Stimulated activated CD8-positive, alpha-beta memory T cell treated with anti-CD3 and anti-CD28 coated beads, Interleukin-7, amount 100 ng/mL, for 4 hours (primary cell): ENCODE results near the gene TBL1Y.
"Not testable (repeated sequence)": the region's sequence is repeated elsewhere in the genome, so short reads cannot be mapped to it uniquely, and the experiment has no call there.

ENCODE experiments used
- DNase-seq, 2 donors: peaks; one replicate each; pipeline ENCODE4 v3.0.0-alpha.2; 2020; ENCODE audit warnings: low read depth in 2 of 2

Gene TBL1Y

GRCh38 chrY:6910372-6911252 is at the start of gene TBL1Y:
Gene TBL1Y (plus strand): TSS chrY:6910697. CDS start chrY:7025085, 114,388 bp downstream.
- DNase-seq = no peak

DNA sequence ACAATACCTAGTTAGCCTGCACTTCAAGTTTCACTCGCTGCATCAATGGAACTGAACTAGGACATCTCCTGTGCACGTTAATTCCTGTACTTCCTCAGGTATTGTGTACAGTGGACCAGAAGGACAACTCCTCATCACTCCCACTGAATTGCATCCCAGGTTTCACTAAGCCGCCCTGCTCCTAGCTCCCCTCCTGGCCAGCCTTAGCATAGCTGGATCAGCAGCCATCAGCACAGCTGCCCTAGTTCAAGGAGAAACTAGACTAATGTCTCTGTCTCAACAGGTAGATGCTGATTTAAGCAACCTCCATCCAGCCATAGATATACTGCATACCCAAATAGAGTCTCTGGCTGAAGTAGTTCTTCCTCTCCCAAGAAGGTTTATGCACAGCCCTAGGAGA is 16.0 kb upstream of the TBL1Y start:
- DNase-seq = no peak

- no peak for DNase-seq
Observed at GRCh38 chrY:6895236-6895635, 15.3 kb upstream of the TBL1Y start.

- not testable (repeated sequence) for DNase-seq
Observed at GRCh38 chrY:6902116-6902515, 8.4 kb upstream of the TBL1Y start.

DNA sequence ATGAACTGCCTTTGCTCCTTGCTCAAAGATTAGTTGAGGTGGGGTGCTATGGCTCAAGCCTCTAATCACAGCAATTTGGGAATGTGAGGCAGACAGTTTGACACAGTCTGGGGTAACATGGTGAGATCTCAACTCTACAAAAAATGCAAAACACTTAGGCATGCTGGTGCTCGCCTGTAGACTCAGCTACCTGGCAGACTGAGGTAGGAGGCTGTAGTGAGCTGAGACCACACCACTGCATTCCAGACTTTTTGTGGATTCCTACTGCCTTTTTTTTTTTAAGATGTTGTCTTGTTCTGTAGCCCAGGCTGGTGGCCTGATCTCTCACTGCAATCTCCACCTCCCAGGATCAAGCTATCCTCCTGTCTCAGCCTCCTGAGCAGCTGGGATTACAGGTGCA is 2.9 kb upstream of the TBL1Y start:
- no peak for DNase-seq

DNA sequence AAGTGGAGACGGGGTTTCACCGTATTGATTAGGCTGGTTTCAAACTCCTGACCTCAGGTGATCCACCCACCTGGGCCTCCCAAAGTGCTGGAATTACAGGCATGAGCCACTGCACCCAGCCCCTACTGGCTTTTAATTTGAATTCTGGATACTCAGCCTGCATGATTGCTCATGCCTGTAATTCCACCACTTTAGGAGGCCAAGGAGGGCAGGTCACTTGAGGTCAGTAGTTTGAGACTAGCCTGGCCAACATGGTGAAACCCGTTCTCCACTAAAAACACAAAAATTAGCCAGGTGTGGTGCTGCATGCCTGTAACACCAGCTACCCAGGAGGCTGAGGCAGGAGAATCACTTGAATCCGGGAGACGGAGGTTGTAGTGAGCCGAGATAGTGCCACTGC is 2.5 kb upstream of the TBL1Y start:
- not testable (repeated sequence) for DNase-seq

DNA sequence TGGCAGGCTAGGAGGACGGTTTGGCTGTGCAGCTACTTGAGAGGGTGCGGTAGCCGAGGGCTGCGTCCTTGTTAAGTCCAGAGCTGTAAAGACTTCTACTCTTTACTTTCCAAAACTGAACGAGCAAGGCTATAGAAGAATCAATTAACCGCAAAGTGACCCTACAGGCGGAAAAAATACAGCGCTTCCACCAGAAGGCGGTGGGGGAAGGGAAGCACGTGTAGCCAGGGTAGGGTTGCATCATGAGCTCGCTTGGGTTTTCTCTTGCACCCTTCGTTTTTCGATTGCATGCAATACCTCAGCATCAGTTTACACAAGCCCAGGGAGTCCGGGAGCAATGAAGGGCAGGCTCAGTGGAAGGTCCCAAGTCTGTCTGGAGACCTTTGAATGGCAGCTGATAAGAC is 1.4 kb upstream of the TBL1Y start:
- no peak for DNase-seq

DNA sequence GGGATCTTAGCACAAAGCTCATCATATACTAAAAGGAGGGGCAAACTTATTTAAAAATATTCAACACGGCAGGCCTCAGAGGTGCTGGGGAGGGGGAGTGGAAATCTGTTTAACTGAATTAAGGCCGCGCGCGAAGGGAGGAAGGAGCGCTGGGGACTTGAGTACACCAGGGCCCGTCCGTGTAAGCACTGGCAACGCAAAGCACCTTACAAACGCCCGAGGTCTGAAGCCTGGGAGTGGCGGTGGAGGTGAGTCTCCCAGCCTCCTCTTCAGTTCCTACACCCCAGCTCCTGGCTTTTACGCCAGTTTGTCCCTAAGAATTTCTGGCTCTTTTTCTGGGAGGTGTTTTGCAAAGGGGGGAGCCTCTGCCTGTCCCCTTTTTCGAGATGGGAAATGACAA is 641 bp upstream of the TBL1Y start:
- no peak for DNase-seq

DNA sequence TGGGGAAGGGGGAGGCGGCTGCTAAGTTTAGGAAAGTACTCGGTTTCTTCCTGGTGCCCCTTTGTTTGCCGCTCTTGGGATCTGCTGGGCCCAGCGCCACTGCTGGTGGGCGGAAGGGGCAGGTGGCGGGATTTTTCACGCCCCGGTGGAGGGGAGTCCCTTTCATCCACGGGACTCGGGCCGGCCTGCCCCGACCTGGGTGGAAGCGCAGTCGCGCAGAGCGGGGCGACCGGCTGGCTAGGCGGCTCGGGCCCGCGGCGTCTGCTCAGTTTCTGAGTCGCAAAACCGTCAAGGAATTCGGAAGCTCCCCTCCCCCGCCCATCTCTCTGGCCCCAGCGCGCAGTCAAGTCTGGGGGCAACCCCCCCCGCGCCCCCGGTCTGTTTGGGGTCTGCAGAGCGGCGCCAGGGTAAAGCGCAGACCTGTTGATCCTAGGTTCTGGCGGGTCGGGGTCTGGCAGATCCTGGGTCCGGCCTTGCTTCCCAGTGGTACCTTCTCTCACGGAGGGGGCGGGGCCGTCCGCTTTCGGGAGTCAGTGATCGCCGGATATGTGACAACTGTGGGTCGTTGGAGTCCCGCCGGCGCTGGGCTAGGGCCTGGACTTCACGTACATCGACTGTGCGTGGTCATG is 870 bp downstream of the TBL1Y start, which contains the start of gene AMELY:
TSS of gene AMELY (minus strand) at position 500 of the 629 bp plus-strand sequence. CDS start 39,144 bp downstream, outside the sequence.
- no peak for DNase-seq

DNA sequence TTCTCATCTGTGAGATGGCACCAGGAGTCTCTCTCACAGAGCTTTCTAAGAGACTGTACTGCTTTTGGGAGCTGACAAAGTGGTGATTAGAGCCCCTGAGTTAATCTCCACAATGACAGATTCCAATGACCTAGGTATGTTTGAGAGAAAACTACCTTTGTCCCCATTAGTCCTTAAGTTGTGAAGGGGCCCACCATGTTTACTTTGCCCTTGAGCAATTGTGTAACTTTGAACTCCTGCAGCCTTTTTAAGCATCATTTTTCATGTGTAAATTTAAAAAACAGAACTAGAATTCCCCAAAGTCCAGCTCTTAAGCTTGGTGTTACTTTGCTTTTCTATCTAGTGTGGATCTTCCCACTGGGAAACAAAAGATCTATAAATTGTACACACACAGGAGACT is 2.9 kb downstream of the TBL1Y start:
- DNase-seq = no peak

DNA sequence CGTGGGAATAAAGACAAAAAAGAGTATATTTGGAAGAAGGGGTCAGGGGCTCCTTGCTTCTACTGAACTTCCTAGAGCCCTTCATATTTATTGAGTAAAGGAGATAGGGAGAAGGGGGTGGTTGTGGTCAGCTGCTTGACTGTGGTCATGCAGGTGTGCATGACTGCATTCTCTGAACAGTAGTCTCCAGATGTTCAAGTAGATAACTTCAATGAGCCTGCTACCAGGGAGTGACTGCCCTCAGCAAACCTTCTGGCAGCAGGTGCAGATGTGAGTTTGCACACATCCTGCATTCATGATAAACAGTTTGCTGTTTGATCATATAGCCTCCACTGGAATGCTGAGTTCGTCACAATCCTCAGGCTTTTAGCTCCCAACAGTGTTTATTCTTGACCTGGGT is 10.6 kb downstream of the TBL1Y start:
- DNase-seq = no peak

- DNase-seq = no peak
Observed at GRCh38 chrY:6928265-6928664, 17.8 kb downstream of the TBL1Y start.

GRCh38 chrY:6929237-6929636 is 18.7 kb downstream of the TBL1Y start:
- DNase-seq = no peak

DNA sequence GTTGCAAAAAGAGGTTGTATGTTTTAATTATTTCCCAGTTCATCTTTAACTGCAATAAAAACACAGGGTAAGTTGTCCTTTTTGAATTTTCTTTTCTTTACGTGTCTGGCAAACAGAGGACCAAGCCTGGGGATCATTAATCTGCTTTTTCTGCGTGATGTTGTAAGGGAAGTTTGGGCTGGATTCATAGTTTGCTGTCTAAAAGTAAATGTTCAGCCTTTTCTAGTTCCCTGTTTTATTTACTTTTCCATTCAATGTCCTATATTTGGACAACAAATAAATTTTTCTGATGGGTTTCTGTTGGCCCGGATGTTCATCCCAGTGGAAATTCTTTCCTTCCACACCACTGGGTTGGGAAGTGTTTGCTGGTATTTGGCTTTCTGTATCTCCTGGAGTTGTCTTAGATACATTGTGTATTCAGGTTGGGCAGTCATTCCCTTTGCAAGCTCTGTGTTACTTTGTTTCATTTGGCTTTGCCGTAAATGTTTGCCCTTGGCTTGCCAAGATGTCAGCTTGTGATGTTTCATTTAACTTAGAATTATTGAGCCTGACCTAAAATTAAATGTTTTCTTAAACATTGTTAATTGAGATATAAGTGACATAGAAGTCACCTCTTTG is 21.4 kb downstream of the TBL1Y start:
- DNase-seq = no peak

GRCh38 chrY:6935497-6935896 is 25.0 kb downstream of the TBL1Y start:
- no peak for DNase-seq

- no peak for DNase-seq
Observed at GRCh38 chrY:6947695-6948094, 37.2 kb downstream of the TBL1Y start.

DNA sequence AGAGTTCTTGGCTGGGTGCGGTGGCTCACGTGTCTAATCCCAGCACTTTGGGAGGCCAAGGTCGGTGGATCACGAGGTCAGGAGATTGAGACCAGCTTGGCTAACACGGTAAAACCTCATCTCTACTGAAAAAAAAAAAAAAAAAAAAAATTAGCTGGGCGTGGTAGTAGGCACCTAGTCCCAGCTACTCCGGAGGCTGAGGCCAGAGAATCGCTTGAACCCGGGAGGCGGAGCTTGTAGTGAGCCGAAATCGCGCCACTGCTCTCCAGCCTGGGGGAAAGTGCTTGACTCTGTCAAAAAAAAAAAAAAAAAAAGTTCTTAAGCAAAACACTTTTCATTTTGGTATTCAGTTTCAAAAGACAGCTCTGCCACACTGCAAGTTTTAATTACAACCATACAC is 37.9 kb downstream of the TBL1Y start:
- DNase-seq = no peak

GRCh38 chrY:6949947-6950346 is 39.5 kb downstream of the TBL1Y start:
- no peak for DNase-seq

DNA sequence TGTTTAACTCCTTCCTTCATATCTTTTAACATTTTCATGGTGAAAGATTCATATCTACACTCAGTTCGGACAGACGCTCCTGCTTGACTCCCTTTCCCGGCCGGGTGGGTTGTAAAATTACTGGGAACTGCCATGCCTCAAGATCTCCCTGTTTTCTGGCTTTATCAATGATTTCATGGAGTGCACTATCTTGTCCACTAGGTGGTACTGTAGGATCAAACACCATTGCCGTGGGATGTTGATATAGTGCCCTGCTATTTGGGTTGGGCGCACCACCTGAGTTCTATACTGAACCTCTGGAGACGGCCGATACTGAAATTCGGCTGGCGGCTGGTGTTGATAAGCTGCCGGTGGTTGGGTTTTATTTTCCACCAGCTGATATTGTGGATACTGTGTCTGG is 54.2 kb downstream of the TBL1Y start:
- no peak for DNase-seq

DNA sequence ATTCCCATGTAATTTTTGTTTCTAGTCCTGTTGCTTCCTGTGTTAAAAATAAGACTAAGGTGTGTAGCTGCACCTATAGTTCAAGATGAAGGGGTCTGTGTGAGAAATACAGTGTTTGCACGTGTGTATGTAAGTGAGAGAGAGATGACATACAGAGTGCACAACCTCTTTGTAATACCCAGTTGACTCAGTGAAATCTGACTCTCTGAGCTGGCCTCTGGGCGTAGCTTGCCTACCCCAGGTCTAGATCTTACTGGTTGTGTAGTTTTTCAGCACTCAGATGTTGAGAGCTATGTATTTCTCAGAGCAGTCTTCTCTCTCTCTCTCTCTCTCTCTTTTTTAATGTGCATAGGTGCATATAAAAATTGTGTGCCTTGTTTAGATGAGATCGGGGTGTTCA is 56.0 kb downstream of the TBL1Y start:
- no peak for DNase-seq

- DNase-seq = no peak
Observed at GRCh38 chrY:6967736-6968135, 57.2 kb downstream of the TBL1Y start.

GRCh38 chrY:6968191-6968590 is 57.7 kb downstream of the TBL1Y start:
- DNase-seq = no peak
